NCI-H187 (cell line): ENCODE measurements around the gene PCGF3.
"Not testable (repeated sequence)": the region's sequence is repeated elsewhere in the genome, so short reads cannot be mapped to it uniquely, and the experiment has no call there.

Experiments
- DNase-seq, 2 experiments: peaks; one replicate each; lab custom pipeline; 2025; lab: John Stamatoyannopoulos, UW

PCGF3 gene

DNA sequence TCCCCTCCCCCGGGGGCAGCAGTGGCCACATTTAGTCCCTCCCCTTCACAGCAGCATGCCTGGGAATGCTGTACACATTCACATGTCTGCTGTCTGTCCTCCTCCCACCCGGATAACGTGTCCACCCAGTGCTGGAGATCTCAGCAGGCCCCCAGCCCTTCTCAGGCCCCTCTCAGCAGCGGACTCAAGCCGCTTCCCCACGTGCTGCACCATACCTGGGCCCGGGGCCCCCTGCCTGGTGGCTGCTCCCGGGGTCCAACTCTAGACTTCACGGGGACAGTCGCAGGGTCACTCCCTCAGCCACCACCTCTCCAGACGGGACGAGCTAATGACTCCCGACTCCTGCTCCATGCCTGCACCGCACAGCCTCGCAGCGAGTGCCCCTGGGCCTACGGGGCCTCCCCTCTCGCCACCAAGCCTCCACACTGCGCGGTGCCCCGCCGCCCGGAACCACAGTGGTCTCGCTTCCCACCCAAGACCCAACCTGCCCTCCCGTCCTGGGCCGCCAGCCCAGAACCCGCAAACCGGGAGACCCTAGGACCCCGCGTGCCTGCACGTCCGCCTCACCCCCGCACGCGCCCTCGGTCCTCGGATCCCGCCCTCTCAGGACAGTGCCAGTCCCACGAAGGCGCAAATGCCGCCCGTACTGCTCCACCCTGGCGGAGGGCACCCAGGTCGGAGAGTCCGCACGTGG is 1.3 kb upstream of the PCGF3 start:
- no peak for DNase-seq

DNA sequence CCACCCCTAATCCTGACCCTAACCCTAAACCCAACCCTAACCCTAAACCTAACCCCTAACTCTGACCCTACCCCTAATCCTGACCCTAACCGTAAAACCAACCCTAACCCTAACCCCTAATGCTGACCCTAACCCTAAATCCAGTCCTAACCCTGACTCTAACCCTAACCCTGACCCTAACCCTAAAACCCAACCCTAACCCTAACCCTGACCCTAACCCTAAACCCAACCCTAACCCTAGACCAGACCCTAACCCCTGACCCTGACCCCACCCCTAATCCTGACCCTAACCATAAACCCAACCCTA is 708 bp upstream of the PCGF3 start:
- no peak for DNase-seq

DNA sequence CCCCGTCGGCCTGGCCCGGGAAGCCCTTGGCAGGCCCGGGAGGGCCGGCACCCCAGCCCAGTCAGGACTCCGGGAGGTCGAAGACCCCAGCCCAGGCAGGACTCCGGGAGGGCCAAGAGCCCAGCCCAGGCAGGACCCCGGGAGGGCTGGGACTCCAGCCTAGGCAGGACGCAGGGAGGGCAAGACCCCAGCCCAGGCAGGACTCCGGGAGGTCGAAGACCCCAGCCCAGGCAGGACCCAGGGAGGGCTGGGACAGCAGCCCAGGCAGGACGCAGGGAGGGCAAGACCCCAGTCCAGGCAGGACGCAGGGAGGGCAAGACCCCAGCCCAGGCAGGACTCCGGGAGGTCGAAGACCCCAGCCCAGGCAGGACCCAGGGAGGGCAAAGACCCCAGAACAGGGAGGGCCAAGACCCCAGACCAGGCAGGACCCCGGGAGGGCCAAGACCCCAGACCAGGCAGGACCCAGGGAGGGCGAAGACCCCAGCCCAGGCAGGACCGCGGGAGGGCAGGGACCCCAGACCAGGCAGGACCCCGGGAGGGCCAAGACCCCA is 526 bp downstream of the PCGF3 start:
- not testable (repeated sequence) for DNase-seq

DNA sequence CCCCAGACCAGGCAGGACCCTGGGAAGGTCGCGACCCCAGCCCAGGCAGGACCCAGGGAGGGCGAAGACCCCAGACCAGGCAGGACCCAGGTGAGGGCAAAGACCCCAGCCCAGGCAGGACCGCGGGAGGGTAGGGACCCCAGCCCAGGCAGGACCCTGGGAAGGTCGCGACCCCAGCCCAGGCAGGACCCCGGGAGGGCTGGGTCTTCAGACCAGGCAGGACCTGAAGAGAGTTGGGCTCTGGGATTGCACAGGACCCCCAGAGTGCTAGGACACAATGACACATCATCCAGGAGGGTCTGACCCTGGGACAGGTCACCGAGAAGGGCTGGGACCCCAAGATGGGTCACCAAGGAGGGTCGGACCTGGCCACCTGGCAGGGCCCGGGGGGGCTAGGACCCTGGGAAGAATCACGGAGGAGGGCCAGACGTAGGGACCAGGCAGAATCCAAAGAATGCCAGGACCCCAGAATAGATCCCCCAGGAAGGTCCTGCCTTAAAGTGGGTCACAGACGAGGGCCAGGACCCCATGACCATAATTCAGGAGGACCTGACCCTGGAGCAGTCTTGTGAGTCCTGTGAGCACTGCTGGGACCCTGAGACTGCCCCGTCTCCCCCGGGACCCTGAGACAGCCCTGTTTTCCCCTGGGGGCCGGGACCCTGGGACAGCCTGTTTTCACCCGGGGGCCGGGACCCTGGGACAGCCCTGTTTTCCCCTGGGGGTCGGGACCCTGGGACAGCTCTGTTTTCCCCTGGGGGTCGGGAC is 1.4 kb downstream of the PCGF3 start:
- DNase-seq, result no peak

DNA sequence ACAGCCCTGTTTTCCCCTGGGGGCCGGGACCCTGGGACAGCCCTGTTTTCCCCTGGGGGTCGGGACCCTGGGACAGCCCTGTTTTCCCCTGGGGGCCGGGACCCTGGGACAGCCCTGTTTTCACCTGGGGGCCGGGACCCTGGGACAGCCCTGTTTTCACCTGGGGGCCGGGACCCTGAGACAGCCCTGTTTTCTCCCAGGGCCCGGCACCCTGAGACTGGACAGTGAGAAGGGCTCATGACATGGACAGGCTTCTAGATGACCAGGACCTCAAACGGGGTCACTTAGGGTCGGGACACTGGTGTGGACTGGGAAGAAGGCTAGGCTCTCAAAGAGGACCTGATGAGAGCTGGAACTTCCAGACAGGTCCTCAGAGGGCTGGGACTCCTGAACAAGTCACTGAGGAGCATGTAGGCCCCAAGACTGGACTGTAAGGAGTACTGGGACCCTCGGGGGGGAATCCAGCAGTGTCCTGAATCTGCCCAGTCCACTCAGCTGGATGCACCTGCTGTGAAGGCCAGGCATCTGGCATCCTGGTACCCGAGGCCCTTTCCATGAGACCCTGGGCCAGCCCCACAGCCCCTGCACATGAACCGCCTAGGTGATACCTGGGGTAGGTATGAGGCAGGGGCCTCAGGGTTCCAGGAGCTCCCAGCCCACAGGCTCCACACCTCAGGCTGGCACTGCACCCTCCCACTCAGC is 2.4 kb downstream of the PCGF3 start:
- DNase-seq, result no peak

DNA sequence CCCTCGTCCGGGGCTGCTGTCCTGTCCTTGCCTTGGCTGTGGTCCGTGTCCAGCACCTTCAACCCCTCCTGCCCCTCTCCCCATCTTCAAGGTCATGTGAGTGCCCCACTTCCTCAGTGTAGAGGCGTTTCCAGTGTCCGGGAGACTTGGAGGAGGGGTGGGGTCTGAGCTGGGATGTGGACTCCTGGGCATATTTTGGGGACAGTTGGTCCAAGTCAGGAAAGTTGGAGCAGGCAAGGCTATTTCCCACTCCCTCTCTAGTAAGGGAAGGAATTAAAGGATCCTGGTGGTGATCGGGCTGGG is 3.0 kb downstream of the PCGF3 start:
- no peak for DNase-seq

DNA sequence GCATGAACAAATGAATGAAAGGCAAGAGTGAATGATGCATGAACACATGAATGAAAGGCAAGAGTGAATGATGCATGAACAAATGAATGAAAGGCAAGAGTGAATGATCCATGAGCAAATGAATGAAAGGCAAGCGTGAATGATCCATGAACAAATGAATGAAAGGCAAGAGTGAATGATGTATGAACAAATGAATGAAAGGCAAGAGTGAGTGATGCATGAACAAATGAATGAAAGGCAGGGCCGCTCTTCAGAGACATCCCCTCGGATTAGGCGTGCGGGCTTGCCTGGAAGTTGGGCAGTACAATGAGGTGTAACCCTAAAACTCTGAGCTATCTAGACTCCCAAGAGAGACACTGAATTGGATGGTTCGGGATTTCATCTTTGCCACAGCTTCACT is 3.7 kb downstream of the PCGF3 start:
- DNase-seq, result no peak

DNA sequence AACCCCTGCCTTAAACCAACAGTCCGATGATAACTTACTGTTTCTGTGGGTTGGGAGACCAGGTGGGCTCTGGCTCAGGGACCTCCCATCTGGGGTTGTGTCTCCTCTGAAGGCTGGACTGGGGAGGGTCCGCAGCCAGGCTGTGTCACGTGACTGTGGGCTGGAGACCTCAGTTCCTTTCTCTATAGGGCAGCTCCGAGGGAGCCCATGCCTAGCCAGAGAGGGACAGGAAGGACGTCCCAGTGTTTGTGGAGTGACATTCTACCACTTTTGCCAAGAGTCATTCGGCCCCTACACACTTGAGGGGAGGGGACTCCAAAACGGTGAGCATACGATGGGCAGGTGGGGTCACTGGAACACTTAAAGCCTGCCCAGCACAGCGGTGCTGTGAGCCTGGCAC is 4.5 kb downstream of the PCGF3 start:
- DNase-seq, result no peak

DNA sequence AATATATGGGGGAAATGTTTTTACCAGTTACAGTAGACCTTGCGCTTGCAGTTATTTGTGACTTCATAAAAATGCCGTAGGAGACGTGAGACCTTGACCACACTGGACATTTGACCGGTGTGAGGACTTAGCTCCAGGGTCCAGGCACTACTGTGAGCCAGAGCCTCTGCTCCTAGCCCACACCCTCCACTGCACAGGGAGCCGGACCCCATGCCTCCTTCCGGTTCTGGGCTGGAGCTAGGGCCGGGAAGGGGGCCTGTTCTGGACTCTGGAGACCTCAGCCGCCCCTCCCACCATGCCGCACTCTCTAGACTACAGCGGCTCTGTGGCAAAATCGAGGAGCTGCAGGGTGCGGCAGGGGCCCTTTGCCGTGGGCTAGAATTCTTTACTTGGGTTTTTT is 5.3 kb downstream of the PCGF3 start:
- no peak for DNase-seq

DNA sequence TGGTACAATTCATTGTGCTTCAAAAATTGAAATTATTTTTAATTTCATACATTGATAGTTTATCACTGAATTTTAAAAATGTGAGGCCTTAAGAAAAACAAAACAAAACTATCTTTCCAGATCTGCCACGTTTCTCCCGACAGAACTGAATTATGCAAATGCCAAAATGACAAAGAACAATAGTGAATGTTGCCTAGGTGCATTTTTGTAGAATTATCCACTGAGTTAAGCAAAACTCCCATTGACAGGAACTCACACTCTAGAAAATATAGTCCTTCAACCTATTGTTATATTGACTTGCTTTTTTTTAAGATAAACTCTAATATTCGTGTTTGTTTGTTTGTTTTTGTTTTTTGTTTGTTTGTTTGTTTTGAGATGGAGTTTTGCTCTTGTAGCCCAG is 6.5 kb downstream of the PCGF3 start:
- DNase-seq, result no peak

DNA sequence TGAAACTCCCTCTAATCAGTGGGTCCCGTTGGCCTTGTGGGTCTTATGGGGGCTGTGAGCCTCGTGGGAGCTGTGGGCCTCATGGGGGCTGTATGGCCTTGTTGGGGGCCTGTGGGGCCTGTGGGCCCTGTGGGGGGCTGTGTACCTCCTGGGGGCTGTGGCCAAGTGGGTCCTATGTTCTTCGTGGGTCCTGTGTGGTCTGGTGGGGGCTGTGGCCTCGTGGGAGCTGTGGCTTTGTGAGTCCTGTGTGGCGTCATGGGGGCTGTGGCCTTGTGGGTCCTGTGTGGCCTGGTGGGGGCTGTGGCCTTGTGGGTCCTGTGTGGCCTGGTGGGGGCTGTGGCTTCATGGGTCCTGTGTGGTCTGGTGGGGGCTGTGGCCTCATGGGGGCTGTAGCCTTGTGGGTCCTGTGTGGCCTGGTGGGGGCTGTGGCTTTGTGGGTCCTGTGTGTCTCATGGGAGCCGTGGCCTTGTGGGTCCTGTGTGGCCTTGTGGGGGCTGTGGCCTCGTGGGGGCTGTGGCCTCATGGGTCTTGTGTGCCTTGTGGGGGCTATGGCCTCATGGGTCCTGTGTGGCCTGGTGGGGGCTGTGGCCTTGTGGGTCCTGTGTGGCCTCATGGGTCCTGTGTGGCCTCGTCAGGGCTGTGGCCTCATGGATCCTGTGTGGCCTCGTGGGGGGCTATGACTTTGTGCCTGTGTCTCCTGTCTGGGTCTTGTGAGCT is 7.4 kb downstream of the PCGF3 start:
- no peak for DNase-seq

DNA sequence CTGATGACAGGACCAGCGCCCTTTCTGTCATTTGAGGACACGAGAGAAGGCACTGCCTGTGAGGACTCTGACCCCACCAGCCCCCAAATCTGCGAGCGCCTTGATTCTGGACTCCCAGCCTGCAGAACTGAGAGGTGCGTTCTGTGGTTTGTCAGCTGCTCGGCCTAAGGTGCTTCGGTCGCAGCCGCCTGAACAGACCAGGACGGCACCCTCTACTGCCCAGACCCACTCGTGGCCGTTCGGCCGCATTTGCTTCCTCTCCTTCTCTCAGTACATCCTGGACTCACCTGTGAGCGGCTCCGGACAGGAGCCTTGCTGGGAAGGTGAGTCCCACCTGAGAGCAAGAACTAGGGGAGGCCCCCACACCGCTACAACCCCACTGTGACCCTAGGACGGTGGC is 8.5 kb downstream of the PCGF3 start:
- DNase-seq, result no peak

DNA sequence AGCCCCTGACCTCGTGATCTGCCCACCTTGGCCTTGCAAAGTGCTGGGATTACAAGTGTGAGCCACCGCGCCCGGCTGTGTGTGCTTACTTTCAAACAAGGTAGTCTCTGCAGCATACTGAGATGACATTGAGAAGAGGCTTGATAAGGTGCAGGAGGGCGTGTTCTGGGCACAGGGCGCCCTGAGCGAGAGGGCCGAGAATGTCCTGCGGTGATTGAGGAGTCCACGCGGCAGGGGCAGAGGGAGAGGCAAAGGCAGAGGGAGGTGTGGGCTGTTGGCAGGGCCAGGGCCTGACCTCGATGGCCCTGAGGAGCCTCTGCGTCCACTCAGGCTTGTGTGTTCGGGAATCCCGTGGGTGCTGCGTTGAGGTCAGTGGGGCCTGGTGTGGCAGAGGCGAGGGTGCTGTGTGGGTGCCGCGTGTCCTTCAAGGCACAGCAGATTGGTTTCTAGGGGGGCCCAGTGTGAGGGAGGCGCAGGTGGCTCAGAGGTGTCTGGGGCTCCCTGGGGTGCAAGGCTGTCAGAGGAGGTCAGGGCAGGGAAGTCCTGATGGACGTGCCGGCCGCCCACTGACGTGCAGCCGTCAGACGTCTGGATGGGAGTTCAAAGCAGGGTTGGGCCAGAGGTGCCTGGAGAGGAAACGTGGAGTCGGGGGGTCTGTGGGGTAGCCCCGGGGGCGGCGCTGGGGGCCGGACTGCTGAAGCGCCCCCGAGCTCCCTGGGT is 12.1 kb downstream of the PCGF3 start:
- DNase-seq, result no peak

DNA sequence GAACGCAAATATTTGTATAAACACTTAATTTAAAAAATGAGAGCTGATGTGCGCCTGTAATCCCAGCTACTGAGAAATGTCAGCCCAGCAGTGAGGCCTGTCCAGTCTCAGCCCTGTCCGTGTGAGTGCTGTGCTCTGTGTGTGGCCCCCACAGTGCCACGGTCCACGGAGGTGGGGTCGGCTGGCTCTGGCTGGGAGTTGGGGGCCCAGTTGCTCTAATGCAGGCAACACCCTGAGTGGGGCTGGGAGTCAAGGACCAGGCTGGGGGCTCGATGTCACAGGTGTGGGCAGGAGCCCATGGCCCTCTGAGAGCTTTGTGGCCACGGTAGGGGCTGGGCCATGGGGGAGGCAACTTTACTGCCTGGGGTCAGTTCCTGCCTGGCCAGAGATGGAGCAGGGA is 12.8 kb downstream of the PCGF3 start:
- no peak for DNase-seq

DNA sequence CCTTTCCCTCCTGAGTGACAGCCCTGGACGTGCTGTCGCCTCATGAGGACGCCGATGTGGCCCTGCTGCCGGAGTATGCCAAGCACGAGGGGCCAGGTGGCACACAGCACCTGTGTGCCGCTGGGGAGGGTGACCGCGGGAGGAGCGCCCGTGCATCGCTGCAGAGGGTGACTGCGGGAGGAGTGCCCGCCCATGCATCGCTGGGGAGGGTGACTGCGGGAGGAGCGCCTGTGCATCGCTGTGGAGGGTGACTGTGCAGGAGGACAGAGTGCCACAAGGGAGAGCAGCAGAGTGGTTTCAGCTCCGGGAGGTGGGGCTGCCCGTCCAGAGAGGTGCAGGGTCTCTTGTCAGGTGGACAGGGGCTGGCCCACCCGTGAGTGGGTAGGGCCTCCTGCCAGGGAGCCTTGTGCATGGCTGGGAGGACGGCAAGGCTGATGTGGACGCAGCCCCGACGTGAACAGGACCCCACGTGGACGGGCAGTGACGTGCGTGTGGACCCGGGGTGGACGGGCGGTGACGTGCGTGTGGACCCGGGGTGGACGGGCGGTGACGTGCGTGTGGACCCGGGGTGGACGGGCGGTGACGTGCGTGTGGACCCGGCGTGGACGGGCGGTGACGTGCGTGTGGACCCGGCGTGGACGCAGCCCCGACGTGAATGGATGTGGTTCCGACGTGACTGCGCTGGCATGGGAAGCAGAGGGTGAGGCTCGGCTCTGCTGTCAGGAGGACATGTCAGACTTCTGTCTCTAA is 14.7 kb downstream of the PCGF3 start:
- no peak for DNase-seq

DNA sequence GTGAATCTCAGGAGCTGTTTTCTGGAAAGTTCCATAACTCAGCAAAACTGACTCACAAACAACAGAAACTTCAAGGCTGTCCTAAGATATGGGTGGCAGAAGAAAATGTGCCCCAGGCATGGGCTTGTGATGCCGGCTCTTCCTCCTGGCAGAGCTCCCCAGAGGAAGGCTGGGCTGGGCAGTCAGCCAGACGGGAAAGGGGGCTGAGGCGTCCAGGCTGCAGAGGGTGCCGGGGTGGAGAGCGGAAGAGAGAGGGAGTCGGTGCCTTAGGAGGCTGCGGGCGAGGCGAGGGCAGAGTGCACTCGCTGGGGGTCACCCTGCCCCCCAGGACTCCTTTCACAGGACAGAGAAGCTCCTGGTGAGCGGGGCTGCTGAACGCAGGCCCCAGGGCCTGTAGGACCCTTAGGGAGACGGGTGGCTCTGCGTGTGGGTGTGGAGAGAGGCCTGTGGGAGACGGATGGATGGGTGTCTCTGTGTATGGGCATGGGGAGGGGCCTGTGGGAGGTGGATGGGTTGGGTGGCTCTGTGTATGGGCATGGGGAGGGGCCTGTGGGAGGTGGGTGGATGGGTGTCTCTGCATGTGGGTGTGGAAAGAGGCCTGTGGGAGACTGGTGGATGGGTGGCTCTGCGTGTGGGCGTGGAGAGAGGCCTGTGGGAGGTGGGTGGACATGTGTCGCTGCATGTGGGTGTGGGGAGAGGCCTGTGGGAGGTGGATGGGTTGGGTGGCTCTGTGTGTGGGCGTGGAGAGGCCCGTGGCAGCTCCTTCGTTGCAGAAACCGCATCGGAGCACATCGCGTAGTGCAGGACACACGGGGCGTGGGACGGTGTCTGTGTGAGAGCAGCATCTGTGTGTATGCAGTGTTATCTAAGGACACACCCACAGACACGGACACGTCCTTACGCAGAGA is 15.9 kb downstream of the PCGF3 start:
- no peak for DNase-seq

DNA sequence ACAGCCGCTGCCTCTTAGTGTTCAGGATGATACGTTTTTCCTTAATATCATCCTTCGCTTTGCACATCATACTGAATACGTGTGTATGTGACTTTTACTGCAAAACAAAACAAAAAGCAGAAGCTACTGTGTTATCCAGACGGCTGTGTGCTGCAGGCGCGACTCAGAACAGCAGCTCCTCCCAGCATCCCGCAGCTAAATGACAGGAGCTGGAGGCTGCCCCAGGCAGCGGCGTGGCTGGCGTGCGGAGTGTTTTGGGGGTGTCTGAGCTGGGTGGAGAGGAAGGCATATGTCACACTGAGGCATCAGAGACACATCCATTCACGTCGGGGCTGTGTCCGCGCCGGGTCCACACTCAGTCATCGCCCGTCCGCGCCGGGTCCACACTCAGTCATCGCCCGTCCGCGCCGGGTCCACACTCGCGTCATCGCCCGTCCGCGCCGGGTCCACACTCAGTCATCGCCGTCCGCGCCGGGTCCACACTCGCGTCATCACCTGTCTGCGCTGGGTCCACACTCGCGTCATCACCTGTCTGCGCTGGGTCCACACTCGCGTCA is 16.6 kb downstream of the PCGF3 start:
- DNase-seq, result no peak

DNA sequence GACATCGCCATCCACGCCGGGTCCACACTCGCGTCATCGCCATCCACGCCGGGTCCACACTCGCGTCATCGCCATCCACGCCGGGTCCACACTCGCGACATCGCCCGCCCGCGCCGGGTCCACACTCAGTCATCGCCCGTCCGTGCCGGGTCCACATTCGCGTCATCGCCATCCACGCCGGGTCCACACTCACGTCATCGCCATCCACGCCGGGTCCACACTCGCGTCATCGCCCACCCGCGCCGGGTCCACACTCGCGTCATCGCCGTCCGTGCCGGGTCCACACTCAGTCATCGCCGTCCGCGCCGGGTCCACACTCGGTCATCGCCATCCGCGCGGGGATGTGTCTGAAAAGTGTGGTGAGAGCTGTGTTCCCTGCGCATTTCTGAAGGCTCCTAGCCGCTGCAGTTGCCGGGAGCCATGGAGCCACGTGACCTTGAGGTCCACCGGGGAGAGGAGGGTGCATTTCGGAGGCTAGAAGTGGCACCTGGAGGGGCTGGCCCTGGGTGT is 17.3 kb downstream of the PCGF3 start:
- DNase-seq, result no peak

DNA sequence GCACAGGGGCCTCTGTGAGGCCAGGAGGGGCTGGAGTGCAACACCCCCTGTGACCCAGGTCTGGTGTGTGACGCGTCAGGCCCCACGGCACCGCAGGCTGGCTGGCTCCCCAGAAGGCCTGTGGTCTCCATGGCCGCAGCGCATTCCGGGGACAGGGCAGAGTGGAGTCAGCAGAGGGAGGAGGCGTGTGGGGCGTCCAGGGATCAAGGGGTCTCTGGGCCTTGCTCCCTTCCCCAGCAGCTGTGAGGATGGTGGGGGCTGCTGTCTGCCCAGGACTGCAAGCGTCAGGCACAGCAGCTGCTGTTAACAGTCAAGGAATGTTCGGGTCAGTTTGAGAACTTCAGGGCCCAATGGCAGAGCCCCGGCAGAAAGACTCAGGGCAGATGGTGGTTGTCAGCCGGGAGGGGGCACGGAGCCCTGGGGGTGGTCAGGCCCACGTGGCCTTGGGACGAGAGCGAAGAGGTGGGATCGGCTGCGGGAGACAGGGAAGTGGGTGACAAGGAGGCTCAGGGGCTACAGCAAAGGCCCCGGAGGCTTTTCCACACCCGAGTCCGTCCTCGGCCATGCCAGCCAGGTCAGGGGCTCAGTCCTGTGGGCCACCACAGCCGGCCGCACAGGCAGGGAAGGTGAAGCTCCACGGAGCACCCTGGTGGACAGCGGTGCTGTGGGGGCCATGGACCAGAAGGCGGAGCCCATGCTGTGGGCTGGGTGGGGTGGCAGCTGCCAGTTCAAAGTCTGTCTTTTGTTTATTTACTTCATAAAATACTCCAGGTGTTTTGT is 18.3 kb downstream of the PCGF3 start:
- no peak for DNase-seq
